Mononuclear cell (primary cell): Measurements from ENCODE around the gene SPC25. TPM values are rescaled to one million over a fixed set of nuclear protein-coding genes. Genes with fewer than 3 reads are reported as not detected.
"Not testable (repeated sequence)": the region's sequence is repeated elsewhere in the genome, so short reads cannot be mapped to it uniquely, and the experiment has no call there.

Experiments
- H3K27me3 ChIP-seq: 2 replicates; pipeline ENCODE4 v1.6.0; 2011; ENCODE audit warnings: low read length, control low read depth; ENCODE audit not compliant: insufficient read depth
- H3K4me1 ChIP-seq: 2 replicates; pipeline ENCODE4 v1.5.1; 2011; ENCODE audit warnings: mild to moderate bottlenecking, low read length, control low read depth; ENCODE audit not compliant: insufficient read depth
- H3K4me3 ChIP-seq: 2 replicates; pipeline ENCODE4 v1.5.1; 2011; ENCODE audit warnings: mild to moderate bottlenecking, low read length, moderate library complexity
- H3K9me3 ChIP-seq: 2 replicates; pipeline ENCODE4 v1.5.1; 2011; ENCODE audit warnings: low read depth, mild to moderate bottlenecking, control low read depth, low read length
- total RNA-seq: library from RNA; depleted of rRNA; stranded (reverse); fragments of >200 nt; gene quantifications from one replicate; pipeline ENCODE4 v1.2.3, GENCODE V29; 2012

SPC25 gene
- total RNA-seq, 1 donor = 1.3 TPM

DNA sequence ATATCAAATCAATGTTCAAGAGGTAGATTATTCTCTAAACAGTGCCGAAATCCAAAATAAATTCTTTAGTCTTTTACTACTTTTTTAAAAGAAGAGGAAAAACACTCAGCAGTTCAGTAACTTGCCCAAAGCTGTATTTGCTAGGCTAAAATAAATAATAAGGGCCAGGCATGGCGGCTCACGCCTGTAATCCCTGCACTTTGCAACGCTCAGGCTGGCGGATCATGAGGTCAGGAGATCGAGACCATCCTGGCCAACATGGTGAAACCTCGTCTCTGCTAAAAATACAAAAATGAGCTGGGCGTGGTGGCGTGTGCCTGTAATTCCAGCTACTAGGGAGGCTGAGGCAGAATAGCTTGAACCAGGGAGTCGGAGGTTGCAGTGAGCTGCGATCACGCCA lies 8.1 kb downstream of the SPC25 start:
- not testable (repeated sequence) for H3K4me1 ChIP-seq, H3K4me3 ChIP-seq, H3K9me3 ChIP-seq, H3K27me3 ChIP-seq

- Histone ChIP-seq H3K27me3 (no peaks in the 10 kb centered on the region), H3K4me3 (no peak overlapping the region), H3K9me3 (no peaks in the 10 kb centered on the region), H3K4me1 (no peaks in the 10 kb centered on the region)
Measured at GRCh38 chr2:168874368-168875054, 15.7 kb downstream of the SPC25 start.

- not testable (repeated sequence) for H3K4me3 ChIP-seq, H3K4me1 ChIP-seq
Measured at GRCh38 chr2:168870824-168871223, 19.4 kb downstream of the SPC25 start.

DNA sequence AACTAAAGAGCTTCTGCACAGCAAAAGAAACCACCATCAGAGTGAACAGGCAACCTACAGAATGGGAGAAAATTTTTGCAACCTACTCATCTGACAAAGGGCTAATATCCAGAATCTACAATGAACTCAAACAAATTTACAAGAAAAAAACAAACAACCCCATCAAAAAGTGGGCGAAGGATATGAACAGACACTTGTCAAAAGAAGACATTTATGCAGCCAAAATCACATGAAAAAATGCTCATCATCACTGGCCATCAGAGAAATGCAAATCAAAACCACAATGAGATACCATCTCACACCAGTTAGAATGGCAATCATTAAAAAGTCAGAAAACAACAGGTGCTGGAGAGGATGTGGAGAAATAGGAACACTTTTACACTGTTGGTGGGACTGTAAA lies 19.9 kb downstream of the SPC25 start:
- not testable (repeated sequence) for H3K9me3 ChIP-seq, H3K27me3 ChIP-seq, H3K4me1 ChIP-seq, H3K4me3 ChIP-seq

More at GRCh38 chr2:168870824-168871223, 19.4 kb downstream of the SPC25 start:
- H3K27me3 ChIP-seq, H3K9me3 ChIP-seq: not testable (repeated sequence)

DNA sequence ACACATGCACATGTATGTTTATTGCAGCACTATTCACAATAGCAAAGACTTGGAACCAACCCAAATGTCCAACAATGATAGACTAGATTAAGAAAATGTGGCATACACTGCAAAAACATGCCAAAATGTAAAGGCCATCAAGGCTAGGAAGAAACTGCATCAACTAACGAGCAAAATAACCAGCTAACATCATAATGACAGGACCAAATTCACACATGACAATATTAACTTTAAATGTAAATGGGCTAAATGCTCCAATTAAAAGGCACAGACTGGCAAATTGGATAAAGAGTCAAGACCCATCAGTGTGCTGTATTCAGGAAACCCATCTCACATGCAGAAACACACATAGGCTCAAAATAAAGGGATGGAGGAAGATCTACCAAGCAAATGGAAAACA lies 23.1 kb downstream of the SPC25 start:
- not testable (repeated sequence) for H3K9me3 ChIP-seq, H3K27me3 ChIP-seq, H3K4me3 ChIP-seq, H3K4me1 ChIP-seq

GRCh38 chr2:168858146-168858545 lies 32.1 kb downstream of the SPC25 start:
- Histone ChIP-seq H3K4me1 (no peaks in the 10 kb centered on the region), H3K27me3 (no peaks in the 10 kb centered on the region), H3K4me3 (no peak overlapping the region), H3K9me3 (no peaks in the 10 kb centered on the region)

DNA sequence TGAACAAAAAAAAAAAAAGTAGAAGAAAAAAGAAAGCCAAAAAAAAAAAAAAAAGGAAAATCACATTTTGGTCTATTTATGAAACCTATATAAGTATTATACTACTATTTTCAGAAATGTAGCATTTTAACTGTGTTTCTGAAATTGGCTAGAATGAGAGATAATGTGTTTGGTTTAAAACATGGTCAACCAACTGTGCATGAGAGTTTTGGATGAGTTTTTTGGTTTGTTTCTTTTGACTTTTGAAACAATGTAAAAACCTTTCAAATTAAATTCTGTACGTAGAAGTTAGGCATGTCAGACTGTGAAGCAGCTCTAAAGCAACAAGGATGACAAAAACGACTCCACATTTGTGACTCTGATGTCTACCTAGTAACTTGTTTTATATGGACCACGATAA lies 34.6 kb downstream of the SPC25 start:
- no peak overlapping the region for H3K4me3 ChIP-seq
- H3K27me3 ChIP-seq = no peaks in the 10 kb centered on the region
- no peaks in the 10 kb centered on the region for H3K4me1 ChIP-seq
- H3K9me3 ChIP-seq = no peaks in the 10 kb centered on the region

DNA sequence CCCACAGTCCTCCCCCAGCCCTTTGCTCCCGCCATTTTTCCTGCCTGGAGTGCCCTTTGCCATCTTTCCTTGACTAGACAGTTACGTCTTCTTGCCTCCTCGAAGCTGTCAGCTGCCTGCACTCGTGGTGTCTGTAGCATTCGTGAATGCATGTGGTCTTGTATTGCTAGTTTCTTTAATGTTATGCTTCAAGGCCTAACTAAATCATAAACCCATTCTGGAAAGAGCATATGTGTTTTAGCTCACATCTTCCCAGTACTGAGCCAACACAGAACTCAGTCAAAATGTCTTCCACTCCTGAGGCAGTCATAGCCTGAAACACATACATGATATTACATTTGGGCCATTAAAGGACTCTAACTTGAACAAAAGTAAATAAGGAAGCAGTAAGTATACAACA lies 35.6 kb downstream of the SPC25 start:
- Histone ChIP-seq H3K27me3 (no peaks in the 10 kb centered on the region), H3K4me3 (no peak overlapping the region), H3K9me3 (no peaks in the 10 kb centered on the region), H3K4me1 (no peaks in the 10 kb centered on the region)

GRCh38 chr2:168853471-168853870 lies 36.8 kb downstream of the SPC25 start:
- H3K4me1 ChIP-seq = no peaks in the 10 kb centered on the region

GRCh38 chr2:168852481-168852880 lies 37.7 kb downstream of the SPC25 start:
- Histone ChIP-seq H3K9me3 (no peaks in the 10 kb centered on the region), H3K27me3 (no peaks in the 10 kb centered on the region), H3K4me1 (no peaks in the 10 kb centered on the region), H3K4me3 (no peak overlapping the region)

More at GRCh38 chr2:168853471-168853870, 36.8 kb downstream of the SPC25 start:
- H3K27me3 ChIP-seq = no peaks in the 10 kb centered on the region
- H3K9me3 ChIP-seq = no peaks in the 10 kb centered on the region
- H3K4me3 ChIP-seq = no peak overlapping the region

- Histone ChIP-seq H3K9me3 (no peaks in the 10 kb centered on the region), H3K4me1 (no peaks in the 10 kb centered on the region), H3K4me3 (no peak overlapping the region), H3K27me3 (no peaks in the 10 kb centered on the region)
Measured at GRCh38 chr2:168851674-168852320, 38.4 kb downstream of the SPC25 start.

DNA sequence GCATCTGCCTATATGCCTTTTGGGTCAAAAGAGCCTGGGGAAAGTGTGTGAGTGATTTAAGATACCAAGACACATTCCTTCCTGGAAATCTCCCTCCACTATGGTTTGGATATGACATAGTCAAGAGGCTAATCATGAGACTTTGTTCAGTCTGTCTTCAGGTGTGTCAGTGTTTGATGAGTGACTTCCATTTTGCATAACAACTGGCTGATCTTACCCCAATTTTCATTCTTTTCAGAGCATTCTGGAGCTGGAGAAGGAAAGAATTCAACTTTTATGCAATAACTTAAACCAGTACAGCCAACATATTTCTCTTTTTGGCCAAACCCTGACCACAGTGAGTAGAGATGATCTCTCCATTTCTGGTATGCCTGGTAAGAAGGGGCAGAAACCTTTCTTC lies 39.4 kb downstream of the SPC25 start:
- Histone ChIP-seq H3K9me3 (no peaks in the 10 kb centered on the region), H3K4me3 (no peak overlapping the region), H3K27me3 (no peaks in the 10 kb centered on the region), H3K4me1 (no peaks in the 10 kb centered on the region)

- Histone ChIP-seq H3K27me3 (no peaks in the 10 kb centered on the region), H3K4me1 (no peaks in the 10 kb centered on the region), H3K4me3 (no peak overlapping the region), H3K9me3 (no peaks in the 10 kb centered on the region)
Measured at GRCh38 chr2:168849610-168850009, 40.6 kb downstream of the SPC25 start.

- H3K4me3 ChIP-seq = no peak overlapping the region
- no peaks in the 10 kb centered on the region for H3K9me3 ChIP-seq
- H3K4me1 ChIP-seq = no peaks in the 10 kb centered on the region
- no peaks in the 10 kb centered on the region for H3K27me3 ChIP-seq
Measured at GRCh38 chr2:168848225-168848624, 42.0 kb downstream of the SPC25 start.

GRCh38 chr2:168843253-168843652 lies 47.0 kb downstream of the SPC25 start:
- Histone ChIP-seq H3K4me1 (no peaks in the 10 kb centered on the region), H3K27me3 (no peaks in the 10 kb centered on the region), H3K9me3 (no peaks in the 10 kb centered on the region), H3K4me3 (no peak overlapping the region)

DNA sequence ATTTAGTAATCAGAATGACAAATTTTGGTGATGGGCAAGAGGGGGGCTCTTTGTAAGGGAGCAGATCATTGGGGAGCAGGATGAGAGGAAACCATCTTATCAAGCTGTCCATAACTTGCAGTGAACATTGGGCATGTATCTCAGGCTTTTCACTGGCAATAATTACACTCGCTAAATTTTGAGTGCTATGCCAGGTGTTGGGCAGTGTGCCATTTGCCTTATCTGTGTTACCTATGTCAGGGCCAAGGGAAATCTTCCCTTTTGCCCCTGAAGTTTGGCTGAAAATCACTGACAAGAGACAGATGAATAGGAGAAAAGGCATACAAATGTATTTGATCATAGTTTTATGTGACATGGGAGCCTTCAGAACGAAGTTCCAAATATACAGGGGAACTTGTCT lies 48.8 kb downstream of the SPC25 start:
- Histone ChIP-seq H3K4me3 (no peak overlapping the region), H3K27me3 (no peaks in the 10 kb centered on the region), H3K4me1 (no peaks in the 10 kb centered on the region), H3K9me3 (no peaks in the 10 kb centered on the region)
